Measurements from ENCODE around the gene PTMS.

Gene PTMS

GRCh38 chr12:6771509-6772330, 5.6 kb downstream of the PTMS start:
- no peak for DNase-seq (ENCODE audit: low spot score)

- no peak for DNase-seq (ENCODE audit: low spot score)
These were observed 6.2 kb downstream of the PTMS start, which contains the start of gene LAG3 for GRCh38 chr12:6772331-6772695. TSS of gene LAG3 (plus strand) at chr12:6772520. CDS start at chr12:6772853, 333 bp downstream.

GRCh38 chr12:6772726-6773589, 6.8 kb downstream of the PTMS start:
- no peak for DNase-seq (ENCODE audit: low spot score)

- no peak for DNase-seq (ENCODE audit: low spot score)
These were observed 7.6 kb downstream of the PTMS start for GRCh38 chr12:6773590-6774351.

- DNase-seq (ENCODE audit: low spot score): no peak
These were observed 8.4 kb downstream of the PTMS start for GRCh38 chr12:6774499-6775062.

GRCh38 chr12:6775185-6776174, 9.3 kb downstream of the PTMS start:
- no peak for DNase-seq (ENCODE audit: low spot score)

GRCh38 chr12:6777386-6777785, 11.2 kb downstream of the PTMS start:
- no peak for DNase-seq (ENCODE audit: low spot score)

GRCh38 chr12:6778217-6778573, 12.0 kb downstream of the PTMS start:
- DNase-seq (ENCODE audit: low spot score): no peak

- peak; percentile 95 for DNase-seq (ENCODE audit: low spot score)
These were observed 12.7 kb downstream of the PTMS start for GRCh38 chr12:6778574-6779550.

GRCh38 chr12:6779708-6780432, 13.7 kb downstream of the PTMS start:
- DNase-seq (ENCODE audit: low spot score): peak; percentile 52

GRCh38 chr12:6780573-6780972, 14.4 kb downstream of the PTMS start:
- DNase-seq (ENCODE audit: low spot score): no peak

- DNase-seq (ENCODE audit: low spot score): no peak
These were observed 16.0 kb downstream of the PTMS start for GRCh38 chr12:6782119-6782518.

GRCh38 chr12:6782850-6783566, 16.8 kb downstream of the PTMS start:
- no peak for DNase-seq (ENCODE audit: low spot score)

- no peak for DNase-seq (ENCODE audit: low spot score)
These were observed 17.7 kb downstream of the PTMS start for GRCh38 chr12:6783828-6784227.

- no peak for DNase-seq (ENCODE audit: low spot score)
These were observed 18.1 kb downstream of the PTMS start for GRCh38 chr12:6784296-6784695.

- DNase-seq (ENCODE audit: low spot score): no peak
These were observed 18.6 kb downstream of the PTMS start for GRCh38 chr12:6784761-6785160.

- DNase-seq (ENCODE audit: low spot score): no peak
These were observed 20.4 kb downstream of the PTMS start for GRCh38 chr12:6786416-6787094.

GRCh38 chr12:6787309-6787708, 21.1 kb downstream of the PTMS start:
- no peak for DNase-seq (ENCODE audit: low spot score)
